ENCODE data around the gene SYT1.

Gene SYT1

DNA sequence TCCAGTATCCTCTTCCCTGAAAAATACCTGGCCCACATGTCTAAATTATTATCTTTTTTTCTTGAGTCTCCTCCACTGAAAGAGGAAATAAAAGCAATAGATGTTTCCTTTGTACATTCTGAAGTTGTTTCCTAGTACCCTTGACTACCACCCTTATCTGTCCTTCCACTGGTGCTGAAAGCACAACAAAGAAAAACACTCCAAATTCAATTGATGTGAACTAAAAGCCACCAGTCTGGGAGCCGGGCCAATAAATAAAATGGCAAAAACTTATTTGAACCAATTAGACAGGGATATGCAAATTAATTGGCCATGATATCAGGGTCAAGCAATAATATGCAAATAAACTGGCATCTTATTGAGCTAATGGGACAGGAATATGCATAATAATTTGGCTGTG, 495.7 kb downstream of the SYT1 start:
- DNase-seq = no peak

DNA sequence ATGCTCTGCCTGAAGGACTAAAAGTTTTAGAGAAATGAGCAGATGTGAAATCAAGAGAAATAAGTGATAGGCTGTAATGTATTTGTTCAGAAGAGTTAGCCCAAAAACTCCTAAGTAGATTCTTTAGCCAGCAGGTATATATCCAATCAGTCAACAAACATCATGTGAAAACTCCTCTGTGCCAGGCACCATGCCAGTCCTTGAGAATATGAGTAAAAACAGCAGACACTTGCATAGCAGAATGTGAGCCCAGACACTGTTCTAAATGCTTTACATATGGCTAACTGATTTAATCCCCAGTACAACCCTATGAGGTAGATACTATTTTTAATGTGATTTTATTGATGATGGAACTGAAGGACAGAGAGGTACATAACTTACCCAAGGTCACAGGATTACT, 496.4 kb downstream of the SYT1 start:
- no peak for DNase-seq

DNA sequence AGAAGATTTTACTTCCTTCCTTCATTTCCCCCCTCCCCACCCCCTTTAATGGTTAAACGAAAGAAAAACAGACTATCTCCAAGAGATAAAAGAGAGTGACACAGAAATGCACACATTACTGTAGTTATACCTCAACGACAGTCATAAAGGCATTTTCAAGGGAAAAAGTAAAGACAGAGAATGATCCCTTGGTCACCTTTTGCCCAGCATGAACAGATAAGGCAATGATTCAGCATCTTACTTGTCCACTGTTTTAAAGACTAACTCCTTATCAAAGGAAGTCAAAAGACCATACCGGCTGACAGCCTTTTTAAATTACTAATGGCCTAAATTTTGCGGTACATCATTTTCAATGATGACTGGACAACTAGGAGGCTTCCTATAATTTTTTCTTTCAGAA, 499.6 kb downstream of the SYT1 start:
- no peak for DNase-seq

DNA sequence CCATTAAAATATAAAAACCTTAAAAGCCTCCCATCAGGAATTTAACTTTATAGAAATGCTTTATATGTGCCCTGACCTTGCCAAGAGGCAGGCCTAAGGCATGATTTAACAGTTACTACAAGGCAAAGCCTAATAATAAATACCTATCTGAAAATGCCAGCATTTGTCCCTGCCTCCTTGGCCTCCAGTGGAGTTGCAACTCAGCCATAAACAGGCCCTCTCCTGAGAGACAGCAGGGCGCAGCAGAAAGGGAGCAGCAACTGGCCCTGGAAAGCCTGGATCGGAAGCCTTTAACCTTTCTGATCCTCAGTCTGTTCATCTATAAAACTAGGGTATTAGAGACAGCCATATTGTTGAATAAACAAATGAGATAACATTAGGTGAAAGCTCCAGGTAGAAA, 501.8 kb downstream of the SYT1 start:
- DNase-seq = no peak

DNA sequence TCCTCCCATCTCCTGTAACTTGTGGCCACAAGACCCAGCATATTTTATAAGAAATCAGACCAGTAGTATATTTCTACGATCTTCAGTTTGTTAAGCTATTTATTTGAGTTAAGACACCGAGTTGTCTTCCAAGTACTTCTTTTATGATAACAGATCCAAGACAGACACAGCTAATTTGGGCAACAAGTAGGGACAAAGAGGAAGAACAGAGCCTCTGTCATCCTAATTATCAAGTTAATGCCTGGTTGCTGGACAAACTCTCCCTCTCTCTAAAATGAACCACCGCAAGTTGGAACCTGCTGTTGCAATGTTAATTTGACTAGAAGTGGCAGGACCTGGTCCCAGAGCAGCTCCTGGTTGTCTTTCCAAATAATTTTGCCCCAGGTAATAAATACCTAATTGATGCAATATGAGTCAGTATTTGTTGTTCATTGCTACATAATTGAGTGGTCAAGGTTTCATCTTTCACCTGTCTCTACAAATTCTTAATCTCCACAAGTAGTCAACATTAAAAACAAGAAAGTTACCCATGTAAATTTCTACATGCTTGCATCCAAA, 502.5 kb downstream of the SYT1 start:
- DNase-seq = no peak

DNA sequence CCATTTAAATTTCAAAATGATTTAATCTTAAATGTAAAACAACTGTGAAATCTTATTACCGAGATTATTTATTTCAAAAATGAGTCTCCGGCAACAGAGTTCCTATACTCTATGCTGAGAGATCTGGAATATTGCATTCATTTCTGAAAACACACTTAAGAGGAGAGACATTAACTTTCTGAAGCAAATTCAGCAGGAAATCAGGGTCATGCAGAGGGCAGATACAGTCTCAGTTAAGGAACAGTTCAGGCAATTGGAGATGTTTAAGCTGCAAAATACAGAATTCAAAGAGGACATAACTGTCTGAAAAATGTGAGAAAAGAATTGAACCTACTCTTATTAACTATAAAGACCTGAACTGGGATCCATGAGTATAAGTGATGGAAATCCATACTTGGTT, 505.4 kb downstream of the SYT1 start:
- DNase-seq = no peak

DNA sequence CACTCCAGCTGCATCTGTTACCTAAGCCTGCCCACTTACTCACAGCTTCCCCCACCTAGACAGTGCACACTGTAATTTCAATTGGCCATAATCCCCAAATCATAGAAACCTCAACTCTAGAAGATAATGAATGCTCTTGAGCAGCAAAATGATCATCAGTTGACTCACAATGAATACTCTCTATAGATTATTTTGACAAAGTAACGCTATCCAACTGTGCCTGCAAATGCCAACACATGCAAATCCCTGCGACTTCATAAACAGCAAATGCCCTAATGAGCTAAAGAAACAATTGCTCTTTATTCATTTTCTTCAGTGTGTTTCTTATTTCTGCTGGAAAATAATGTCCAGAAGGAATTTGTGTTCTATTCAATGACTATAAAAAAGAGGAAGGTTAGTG, 506.7 kb downstream of the SYT1 start:
- no peak for DNase-seq

DNA sequence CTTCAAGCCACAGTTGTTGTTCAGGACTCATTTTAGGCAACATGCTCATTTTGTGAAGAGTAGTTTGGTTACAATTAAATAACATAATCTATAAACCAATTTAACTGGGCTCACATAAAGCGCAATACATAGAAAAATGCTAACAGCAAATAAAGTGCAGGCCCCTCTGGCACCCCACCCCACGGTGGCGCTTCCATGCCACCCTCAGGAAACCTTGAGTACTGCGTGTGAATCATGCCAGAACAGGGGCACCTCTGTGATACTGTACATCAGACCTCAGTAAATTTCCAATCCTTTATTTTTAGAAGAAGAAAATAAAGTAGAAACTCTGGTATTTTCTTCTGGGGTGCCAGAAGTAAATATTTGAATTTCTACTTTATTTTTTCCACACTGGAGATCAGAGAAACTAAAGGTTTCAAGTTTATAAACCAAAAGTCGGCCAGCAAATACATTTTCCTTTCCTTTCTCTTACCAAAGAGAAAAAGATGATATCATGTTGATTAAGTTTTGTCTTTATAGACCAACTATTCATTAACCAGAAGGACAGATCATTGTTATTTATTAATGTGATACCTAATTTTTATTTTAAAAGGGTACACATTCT, 509.4 kb downstream of the SYT1 start:
- DNase-seq = peak in 1 of 2 donors; percentile 4

DNA sequence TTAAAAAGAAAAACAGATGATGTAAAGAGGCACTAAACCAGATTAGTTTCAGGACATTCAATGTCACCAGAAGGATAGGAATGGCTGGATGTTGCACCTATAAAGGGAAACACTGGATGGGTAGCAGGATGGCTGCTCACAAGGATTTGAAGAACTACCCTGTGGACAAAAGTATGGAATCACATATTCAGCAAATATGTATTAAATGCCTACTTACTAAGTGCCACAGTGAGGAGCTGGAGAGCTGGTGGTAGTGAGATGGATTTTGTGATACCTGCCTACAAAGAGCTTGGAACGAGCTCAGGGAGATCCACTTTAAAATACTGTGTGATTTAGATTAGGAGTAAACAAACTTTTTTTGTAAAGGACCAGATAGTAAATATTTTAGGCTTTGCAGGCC, 510.0 kb downstream of the SYT1 start:
- DNase-seq = no peak

DNA sequence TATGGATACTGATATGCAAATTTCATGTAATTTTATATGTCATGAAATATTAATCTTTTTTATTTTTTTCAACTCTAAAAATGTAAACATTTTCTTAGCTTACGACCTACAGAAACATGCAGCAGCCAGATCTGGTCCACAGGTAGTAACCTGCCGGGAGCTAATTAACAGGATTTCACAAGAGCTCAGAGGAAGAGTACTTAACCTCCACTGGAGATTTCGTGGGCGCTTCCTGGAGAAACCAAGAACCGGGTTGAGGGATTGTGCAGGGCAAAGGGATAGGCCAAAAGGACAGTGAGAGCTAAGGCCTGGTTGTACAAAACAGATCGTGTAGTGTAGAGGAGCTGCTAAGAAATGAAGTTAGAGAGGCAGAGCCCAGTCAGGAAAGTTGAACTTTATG, 510.5 kb downstream of the SYT1 start:
- no peak for DNase-seq

DNA sequence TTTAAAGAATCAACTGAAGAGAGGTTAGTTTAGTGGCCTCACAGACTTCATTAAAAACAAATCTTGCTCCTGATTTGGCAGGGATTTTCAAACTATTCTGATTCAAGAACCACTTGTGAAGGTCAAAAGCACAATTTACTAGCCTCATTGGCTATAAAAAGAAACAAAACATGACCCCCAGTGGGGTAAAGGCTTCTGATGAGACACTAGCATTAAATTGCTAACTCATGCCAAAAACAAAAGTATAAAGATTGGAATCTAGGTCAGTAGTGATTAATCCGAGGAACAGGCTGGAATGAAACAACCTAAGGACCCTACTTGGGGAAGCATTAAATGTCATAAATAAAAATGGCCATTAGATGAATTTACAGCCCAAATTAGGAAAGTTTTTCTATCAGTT, 513.9 kb downstream of the SYT1 start:
- DNase-seq = no peak

DNA sequence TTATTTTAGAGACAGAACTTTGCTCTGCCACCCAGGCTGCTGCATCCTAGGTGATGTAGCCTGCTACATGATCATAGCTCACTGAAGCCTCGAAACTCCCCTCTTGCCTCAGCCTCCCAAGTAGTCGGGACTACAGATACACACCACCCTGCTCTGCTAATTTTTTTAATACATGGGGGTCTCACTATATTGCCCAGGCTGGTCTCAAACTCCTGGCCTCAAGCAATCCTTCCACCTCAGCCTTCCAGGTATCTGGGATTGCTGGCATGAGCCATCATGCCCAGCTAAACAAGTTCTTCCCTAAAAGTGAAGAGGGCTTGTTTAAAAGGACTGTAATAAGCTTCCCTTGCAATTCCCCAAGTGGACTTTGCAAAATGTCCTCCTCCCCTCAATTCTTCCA, 515.8 kb downstream of the SYT1 start:
- no peak for DNase-seq

DNA sequence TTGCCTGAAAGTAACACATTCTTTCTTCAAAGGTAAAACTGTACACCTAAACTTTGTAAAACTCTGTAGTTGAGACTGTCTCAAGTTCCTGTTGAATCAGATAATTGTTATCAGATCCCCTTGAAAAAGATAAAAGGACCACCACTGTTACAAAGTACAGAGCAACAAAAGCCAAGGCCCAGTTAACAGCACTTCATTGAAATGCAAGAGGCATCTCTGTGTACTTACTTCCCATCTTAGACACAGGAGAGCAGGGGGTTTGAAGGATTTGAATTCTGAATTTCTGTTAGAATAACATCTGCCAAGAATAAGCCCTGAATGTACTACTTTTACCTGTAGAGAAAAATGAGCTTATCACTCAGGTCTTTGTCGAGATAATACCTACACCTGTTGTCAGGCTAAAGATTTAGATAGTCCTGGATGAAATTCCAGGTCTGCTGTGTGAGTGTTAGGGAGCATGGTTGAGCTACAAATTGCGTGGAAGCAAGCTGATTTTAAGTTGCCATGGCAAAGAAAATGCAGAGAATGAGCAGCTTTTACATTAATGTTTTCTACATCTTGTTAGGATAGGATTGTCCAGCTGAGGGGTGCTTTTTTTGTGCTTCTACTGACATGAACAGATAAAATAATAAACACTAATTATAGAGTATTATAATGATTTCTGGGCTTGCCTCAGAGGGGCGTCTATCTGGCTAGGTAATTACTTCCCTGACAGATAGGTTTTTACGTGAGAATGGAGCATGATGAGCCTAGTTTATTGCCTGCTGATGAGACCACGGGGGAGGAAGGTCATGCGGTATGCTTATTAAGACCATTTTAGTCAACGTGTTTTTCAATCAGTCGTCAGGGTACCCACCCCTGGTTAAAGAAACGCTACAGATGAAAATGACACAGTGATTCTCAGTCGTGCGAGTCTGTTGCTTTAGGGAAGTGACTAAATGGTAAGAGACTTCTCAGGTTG, 517.0 kb downstream of the SYT1 start:
- DNase-seq = no peak

DNA sequence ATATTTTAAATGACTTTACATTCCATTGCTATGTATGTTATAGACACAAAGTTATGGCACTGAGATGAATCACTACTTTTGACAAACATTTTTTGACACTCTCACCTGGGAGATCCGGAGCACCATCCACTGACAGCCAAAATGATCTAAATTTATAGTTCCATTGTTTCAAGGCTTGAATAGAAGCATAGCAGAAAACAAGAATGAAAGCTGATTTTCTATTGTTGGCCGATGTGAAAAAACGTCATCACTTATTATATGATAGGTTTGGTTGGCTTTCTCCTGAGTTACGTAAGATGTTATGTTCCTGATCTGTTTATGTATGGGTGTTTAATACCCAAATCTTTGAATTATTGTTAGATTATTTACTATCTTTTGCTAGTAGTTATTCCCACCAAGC, 520.0 kb downstream of the SYT1 start:
- DNase-seq = no peak

DNA sequence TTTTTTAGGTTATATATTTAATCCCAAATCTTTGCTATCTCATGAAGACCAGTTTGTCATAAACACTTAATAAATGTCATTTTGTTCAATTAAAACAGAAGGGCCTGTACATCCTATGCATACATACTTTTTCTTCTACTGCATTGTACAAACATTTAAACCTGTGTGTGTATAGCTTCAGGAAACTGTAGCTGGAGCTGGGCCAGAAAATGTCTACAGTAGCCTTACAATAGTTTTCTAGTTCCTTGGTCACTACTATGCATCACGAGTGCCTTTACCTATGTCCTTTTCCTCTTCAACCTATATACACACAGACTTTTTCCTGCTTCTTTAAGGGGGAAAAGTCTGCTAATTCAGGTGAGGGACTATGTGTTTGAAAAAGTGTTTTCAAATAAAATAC, 523.4 kb downstream of the SYT1 start:
- no peak for DNase-seq

DNA sequence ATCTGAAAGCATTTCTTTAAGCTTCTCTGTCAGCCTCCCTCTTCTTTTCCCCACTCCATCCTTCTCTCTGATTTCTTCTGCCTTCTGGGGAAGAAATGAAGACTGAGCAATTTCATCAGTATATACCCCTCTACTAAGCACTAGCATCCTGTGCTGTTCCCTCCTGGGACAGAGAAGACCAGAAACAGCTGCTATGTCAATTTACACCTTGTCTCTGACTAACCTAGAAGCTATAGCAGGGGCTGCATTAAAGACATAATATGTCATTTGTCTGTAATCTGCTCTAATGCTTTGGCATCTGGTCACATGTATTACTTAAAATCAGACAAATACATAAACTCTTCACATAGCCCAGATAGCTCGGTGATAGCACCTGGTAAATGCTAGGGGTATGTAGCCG, 529.3 kb downstream of the SYT1 start:
- no peak for DNase-seq

DNA sequence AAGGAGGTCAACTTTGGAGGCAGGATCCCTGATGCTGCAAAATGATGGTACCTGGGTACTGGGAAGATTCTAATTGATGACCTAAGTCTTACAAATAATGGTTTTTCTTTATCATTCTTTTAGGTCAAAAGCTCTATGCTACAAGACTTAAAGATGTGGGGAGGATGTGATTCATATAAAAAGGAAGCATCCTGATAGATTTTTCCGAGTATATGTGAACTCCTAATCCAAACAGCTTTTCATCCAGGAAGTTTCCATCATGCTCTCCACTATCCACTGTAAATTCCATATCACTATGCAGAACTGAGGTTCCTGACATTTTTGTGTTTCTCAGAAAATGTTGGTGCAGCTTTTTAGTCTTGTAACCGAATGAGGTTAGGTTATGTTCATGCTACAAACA, 533.0 kb downstream of the SYT1 start:
- no peak for DNase-seq

DNA sequence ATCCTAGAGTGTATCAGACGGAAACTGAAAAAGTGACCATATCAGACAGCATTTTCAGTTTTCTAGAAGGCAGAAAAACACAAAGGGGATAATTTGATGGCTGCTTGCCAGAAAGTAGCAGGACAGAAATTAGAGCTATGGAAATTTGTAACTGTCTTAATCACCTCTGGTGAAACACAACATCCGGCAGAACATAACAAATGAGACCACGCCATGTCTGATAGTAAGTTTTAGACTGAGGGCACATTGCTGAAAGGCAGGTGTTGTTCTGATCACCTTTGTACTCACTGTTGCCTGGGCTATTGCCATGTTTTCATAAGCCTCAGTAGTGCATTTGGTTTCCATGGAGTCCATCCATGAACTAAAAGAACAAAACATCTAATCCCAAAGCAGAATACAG, 535.9 kb downstream of the SYT1 start:
- DNase-seq = no peak

DNA sequence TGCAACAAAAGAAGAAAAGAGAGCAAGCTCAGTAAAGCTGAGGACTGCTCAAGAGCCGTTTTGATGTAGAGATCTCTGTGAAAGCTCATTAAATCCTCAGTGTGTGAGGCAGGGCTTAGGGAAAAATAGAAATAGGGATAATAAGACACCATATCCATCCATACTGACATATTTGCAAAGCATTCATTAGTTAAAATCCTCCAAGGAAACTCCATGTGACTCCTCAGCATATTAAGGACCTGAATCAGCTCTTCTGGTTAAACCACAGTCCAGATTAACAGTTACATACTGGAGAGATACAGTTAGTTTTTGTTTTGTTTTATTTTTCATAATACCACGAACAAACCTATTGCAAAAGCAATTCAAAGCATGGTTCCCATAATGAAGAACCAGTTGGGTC, 538.0 kb downstream of the SYT1 start:
- DNase-seq = no peak

DNA sequence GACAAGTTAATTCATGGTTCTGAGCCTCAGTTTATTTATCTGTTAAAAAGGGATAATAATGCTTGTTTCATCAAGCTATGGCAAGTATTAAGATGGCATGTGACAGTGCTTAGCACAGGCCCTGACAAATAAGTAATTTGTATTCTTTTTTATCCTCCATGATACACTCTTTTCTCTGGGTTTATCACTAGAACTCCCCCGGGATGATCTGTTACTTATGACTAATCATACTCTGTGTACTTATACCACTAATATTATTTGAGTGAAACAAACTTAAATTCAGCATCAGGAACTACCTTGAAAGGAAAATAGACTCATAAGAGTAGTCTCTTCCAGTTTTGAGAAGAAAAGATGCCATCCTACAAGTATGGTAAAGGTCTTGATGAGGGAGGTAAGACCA, 542.4 kb downstream of the SYT1 start:
- no peak for DNase-seq

DNA sequence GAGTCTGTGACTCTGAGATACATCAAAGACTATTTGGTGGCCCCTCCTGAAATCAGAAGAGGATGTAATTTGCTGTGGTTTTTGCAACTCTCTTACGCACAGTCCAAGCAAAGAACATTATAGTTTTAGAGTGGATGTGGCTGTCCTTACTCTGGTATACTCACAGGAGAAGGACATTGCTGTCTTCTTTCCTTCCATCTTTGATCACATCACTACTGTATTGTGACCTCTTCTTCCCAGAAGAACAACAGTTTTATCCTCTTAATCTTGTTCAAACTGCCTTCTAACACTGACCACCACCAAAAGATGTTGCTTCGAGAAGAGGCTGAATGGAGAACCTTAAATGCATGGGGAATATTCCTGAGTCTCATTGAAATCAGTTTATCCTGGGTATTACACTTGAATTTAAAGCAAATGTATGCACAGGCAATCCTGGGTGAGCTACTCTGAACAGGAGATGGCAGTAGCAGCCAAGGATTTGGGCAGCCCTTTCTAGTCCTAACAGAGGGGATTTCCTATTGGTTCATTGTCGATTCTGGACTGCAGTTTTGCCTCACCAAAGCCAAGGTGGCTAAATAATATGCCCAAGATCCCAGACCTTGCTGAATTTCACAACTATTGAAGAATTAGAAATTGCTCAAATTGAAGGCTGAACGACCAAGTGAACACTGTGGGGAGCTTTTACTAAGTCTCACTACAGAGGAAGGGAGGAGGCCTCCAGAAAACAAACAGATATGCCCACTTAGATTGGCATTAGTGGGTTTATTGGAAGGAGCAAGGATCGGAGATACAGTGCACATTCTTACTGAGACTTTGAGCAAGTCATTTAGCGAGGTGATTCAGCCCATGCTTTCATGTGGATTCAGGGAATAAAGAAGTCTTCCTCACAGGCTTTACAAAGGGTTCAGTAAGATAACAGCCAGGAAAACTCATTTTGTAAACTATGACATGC, 543.4 kb downstream of the SYT1 start:
- peak in 1 of 2 donors; percentile 1 for DNase-seq

DNA sequence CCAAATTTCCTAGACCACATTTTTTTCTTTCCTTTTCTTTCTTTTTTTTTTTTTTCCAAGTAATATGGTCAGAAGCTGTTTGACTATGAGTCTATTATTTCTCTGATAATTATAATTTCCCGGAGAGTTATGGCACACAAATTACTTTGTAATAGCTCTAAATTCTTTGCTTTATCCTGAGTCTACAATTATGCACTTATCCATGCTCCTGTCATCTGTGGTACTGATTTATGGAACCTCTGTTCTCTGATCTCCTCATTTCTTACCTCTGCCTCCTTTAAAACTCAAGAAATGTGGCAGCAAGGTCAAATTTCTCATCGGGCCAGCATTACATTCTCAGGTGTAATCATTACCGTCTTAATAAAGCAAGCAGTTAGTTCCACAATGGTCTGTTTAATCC, 544.1 kb downstream of the SYT1 start:
- DNase-seq = no peak

DNA sequence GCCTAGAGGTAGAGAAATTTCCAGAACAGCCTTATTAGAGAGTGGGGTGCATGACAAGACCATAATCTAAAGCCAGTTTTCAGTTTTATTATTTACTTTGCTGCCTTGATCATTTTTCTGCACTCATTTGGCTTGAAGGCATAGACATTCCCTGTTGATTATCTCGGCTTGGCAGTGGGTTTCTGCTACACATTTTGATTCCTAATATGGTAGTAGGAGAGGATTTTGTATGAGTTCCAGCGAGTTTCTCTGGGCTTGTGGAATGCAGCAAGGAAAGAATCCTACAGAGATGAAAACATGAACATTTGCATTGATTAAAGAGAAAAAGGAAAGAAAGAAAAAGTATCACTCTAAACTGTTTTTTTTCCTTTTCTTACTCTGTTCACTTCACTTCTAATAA, 545.0 kb downstream of the SYT1 start:
- DNase-seq = no peak
